HCT116 (cell line): Measurements from ENCODE around the gene PSAP. TPM values are rescaled to one million over a fixed set of nuclear protein-coding genes. Genes with fewer than 3 reads are reported as not detected.

Source experiments
- ATAC-seq: fragments of 200-7000 bp; cut with Tn5 transposase; 2 replicates; pipeline ENCODE4 v1.9.1; 2020; ENCODE audit warnings: mild to moderate bottlenecking, moderate library complexity
- BruUV-seq: library from RNA; stranded (reverse); fragments of 400-500 nt; replicated peaks from 2 replicates; lab custom pipeline; 2021; lab: Mats Ljungman, UMichigan
- CTCF ChIA-PET: fragments of 300-600 bp; sonication (Branson Sonifier 250); formaldehyde crosslinking; loops from one replicate; lab custom pipeline; 2021; ENCODE audit warnings: antibody characterized with exemption; lab: Charles Lee
- POLR2A ChIA-PET: fragments of 300-600, 350-600 bp; sonication (Branson Sonifier 250); formaldehyde crosslinking; loops from one replicate; lab custom pipeline; 2021; ENCODE audit warnings: antibody characterized with exemption; lab: Charles Lee
- RAD21 ChIA-PET, 2 experiments: fragments of 300-600 bp; sonication (Branson Sonifier 250); formaldehyde crosslinking; loops; one replicate each; lab custom pipeline; 2023; ENCODE audit warnings: low total read pairs in 2 of 2; ENCODE audit not compliant: uncharacterized antibody in 2 of 2, unreplicated experiment in 2 of 2, low non-redundant PET in 1 of 2; lab: Charles Lee
- DNase-seq: peaks from one replicate; pipeline ENCODE4 v3.0.0-alpha.2; 2010; ENCODE audit warnings: low read depth, low spot score
- H2AFZ ChIP-seq: fragments of 200-600 bp; shearing (Covaris generic), sonication (generic); 2 replicates; pipeline ENCODE4 v1.6.1; 2017; ENCODE audit warnings: low read depth, mixed run types, mixed read lengths, antibody characterized with exemption, low read length; ENCODE audit not compliant: poor library complexity, severe bottlenecking
- H3K27ac ChIP-seq: 2 replicates; pipeline ENCODE4 v1.5.1; 2012; ENCODE audit warnings: low read depth, low read length
- H3K27me3 ChIP-seq: fragments of 200-600 bp; sonication (generic); 2 replicates; pipeline ENCODE4 v1.6.1; 2016; ENCODE audit warnings: mixed run types, low read length, mixed read lengths; ENCODE audit not compliant: insufficient read depth
- H3K36me3 ChIP-seq, 2 experiments: fragments of 200-500 bp in 1 of 2; fragments of 200-600 bp in 1 of 2; sonication (Bioruptor generic) in 1 of 2; sonication (generic) in 1 of 2; 2 replicates each; pipeline versions ENCODE4 v1.5.1 to v1.6.1; 2014 to 2016; ENCODE audit warnings: low read length in 2 of 2, inconsistent platforms in 1 of 2, mixed read lengths in 1 of 2, mixed run types in 1 of 2; ENCODE audit not compliant: insufficient read depth in 2 of 2, control insufficient read depth in 1 of 2
- H3K4me1 ChIP-seq, 2 experiments: fragments of 200-600 bp in 1 of 2; sonication (generic) in 1 of 2; 2 replicates each; pipeline versions ENCODE4 v1.5.1 to v1.6.1; 2012 to 2017; ENCODE audit warnings: low read length in 2 of 2, inconsistent platforms in 1 of 2, mild to moderate bottlenecking in 1 of 2, mixed read lengths in 1 of 2, mixed run types in 1 of 2, moderate library complexity in 1 of 2; ENCODE audit not compliant: insufficient read depth in 2 of 2, control insufficient read depth in 1 of 2
- H3K4me2 ChIP-seq: fragments of 200-600 bp; sonication (generic); 2 replicates; pipeline ENCODE4 v1.6.1; 2017; ENCODE audit warnings: mixed run types, low read length, mixed read lengths
- H3K4me3 ChIP-seq, 2 experiments: fragments of 200-600 bp in 1 of 2; sonication (generic) in 1 of 2; replicated peaks in 1 of 2; 2 replicates each; pipeline ENCODE4 v1.5.1; 2011 to 2016; ENCODE audit warnings: low read length in 2 of 2, control low read depth in 1 of 2, low read depth in 1 of 2, mild to moderate bottlenecking in 1 of 2, mixed read lengths in 1 of 2, mixed run types in 1 of 2
- H3K79me2 ChIP-seq: fragments of 200-600 bp; sonication (generic); 2 replicates; pipeline ENCODE4 v1.6.1; 2017; ENCODE audit warnings: mild to moderate bottlenecking, mixed run types, low read length, moderate library complexity, mixed read lengths; ENCODE audit not compliant: insufficient read depth
- H3K9ac ChIP-seq: fragments of 200-600 bp; sonication (generic); 2 replicates; pipeline ENCODE4 v1.6.1; 2016; ENCODE audit warnings: low read length, mixed read lengths
- H3K9me2 ChIP-seq: fragments of 200-600 bp; sonication (generic), shearing (Covaris generic); 2 replicates; pipeline ENCODE4 v1.6.1; 2017; ENCODE audit warnings: mixed run types, mild to moderate bottlenecking, moderate library complexity; ENCODE audit not compliant: insufficient read depth
- H3K9me3 ChIP-seq, 2 experiments: fragments of 200-500 bp in 1 of 2; fragments of 200-600 bp in 1 of 2; sonication (Bioruptor generic) in 1 of 2; sonication (generic) in 1 of 2; 2 replicates each; pipeline ENCODE4 v1.6.1; 2014 to 2017; ENCODE audit warnings: low read length in 2 of 2, mixed read lengths in 2 of 2, inconsistent platforms in 1 of 2, low read depth in 1 of 2, mild to moderate bottlenecking in 1 of 2, mixed run types in 1 of 2, moderate library complexity in 1 of 2; ENCODE audit not compliant: control insufficient read depth in 1 of 2, insufficient read depth in 1 of 2
- H4K20me1 ChIP-seq: fragments of 200-600 bp; sonication (generic), shearing (Covaris generic); 2 replicates; pipeline ENCODE4 v1.6.1; 2017; ENCODE audit warnings: mixed run types, mild to moderate bottlenecking, moderate library complexity; ENCODE audit not compliant: insufficient read depth
- ATF3 ChIP-seq: IDR thresholded peaks from 2 replicates; pipeline ENCODE4 v1.6.1; 2012
- CBX3 ChIP-seq: IDR thresholded peaks from 2 replicates; pipeline ENCODE4 v1.6.1; 2012; ENCODE audit warnings: low read depth
- CEBPB ChIP-seq: IDR thresholded peaks from 2 replicates; pipeline ENCODE4 v1.6.1; 2012; ENCODE audit warnings: low read depth
- CTCF ChIP-seq, 3 experiments: fragments of 200-600 bp in 1 of 3; sonication (generic) in 1 of 3; IDR thresholded peaks in 2 of 3; conservative IDR thresholded peaks in 1 of 3; 2 replicates each; pipeline ENCODE4 v1.5.1; 2012 to 2017; ENCODE audit warnings: low read depth in 2 of 3, low read length in 2 of 3, antibody characterized with exemption in 1 of 3, borderline replicate concordance in 1 of 3, control low read depth in 1 of 3, mild to moderate bottlenecking in 1 of 3, mixed read lengths in 1 of 3, mixed run types in 1 of 3, moderate library complexity in 1 of 3; ENCODE audit not compliant: insufficient read depth in 1 of 3
- EGR1 ChIP-seq: IDR thresholded peaks from 2 replicates; pipeline ENCODE4 v1.6.1; 2012; ENCODE audit warnings: low read depth
- ELF1 ChIP-seq: IDR thresholded peaks from 2 replicates; pipeline ENCODE4 v1.6.1; 2012; ENCODE audit warnings: low read depth, borderline replicate concordance
- EZH2 ChIP-seq: fragments of 200-600 bp; sonication (generic); IDR thresholded peaks from 2 replicates; pipeline ENCODE4 v1.6.1; 2017; ENCODE audit warnings: antibody characterized with exemption, mixed run types
- EZH2phosphoT487 ChIP-seq: fragments of 200-600 bp; IDR thresholded peaks from 2 replicates; pipeline ENCODE4 v1.6.1; 2018; ENCODE audit warnings: antibody characterized with exemption, borderline replicate concordance
- FOSL1 ChIP-seq: IDR thresholded peaks from 2 replicates; pipeline ENCODE4 v1.6.1; 2012; ENCODE audit warnings: low read depth
- JUND ChIP-seq: IDR thresholded peaks from 2 replicates; pipeline ENCODE4 v1.6.1; 2012
- MAX ChIP-seq: IDR thresholded peaks from 2 replicates; pipeline ENCODE4 v1.6.1; 2012
- POLR2AphosphoS5 ChIP-seq: IDR thresholded peaks from 2 replicates; pipeline ENCODE4 v1.6.1; 2011; ENCODE audit warnings: mild to moderate bottlenecking, low read depth, low read length, moderate library complexity
- REST ChIP-seq: IDR thresholded peaks from 2 replicates; pipeline ENCODE4 v1.6.1; 2012; ENCODE audit warnings: low read depth
- SIN3A ChIP-seq: IDR thresholded peaks from 2 replicates; pipeline ENCODE4 v1.6.1; 2012; ENCODE audit warnings: low read depth
- SP1 ChIP-seq: IDR thresholded peaks from 2 replicates; pipeline ENCODE4 v1.6.1; 2012; ENCODE audit warnings: low read depth
- ZBTB33 ChIP-seq: IDR thresholded peaks from 2 replicates; pipeline ENCODE4 v1.6.1; 2011; ENCODE audit warnings: mild to moderate bottlenecking, low read length, moderate library complexity; ENCODE audit not compliant: insufficient replicate concordance; ENCODE audit errors: extremely low read depth
- ZFX ChIP-seq: fragments of 450-650 bp; IDR thresholded peaks from 2 replicates; pipeline ENCODE4 v1.6.1; 2017
- ZNF274 ChIP-seq: fragments of 200-500 bp; sonication (Bioruptor generic); IDR thresholded peaks from 2 replicates; pipeline ENCODE4 v1.6.1; 2014; ENCODE audit warnings: mild to moderate bottlenecking, low read depth, low read length, inconsistent platforms
- intact Hi-C: fragments of 100-400 bp; cut with micrococcal nuclease; formaldehyde crosslinking; loops from 2 replicates; pipeline ENCODE4 v1.10.0; 2022
- total RNA-seq: library from RNA; stranded (reverse); gene quantifications from one replicate; pipeline ENCODE4 v1.2.1, GENCODE V29; 2021; ENCODE audit not compliant: unreplicated experiment

Gene PSAP
- total RNA-seq, 1 experiment from 2014 or later = 444 TPM

GRCh38 chr10:71860243-71861029, 9.4 kb upstream of the PSAP start:
- ChIA-PET CTCF (interaction anchor here (0.6 to 1.8 kb wide), 6 partner anchors 10 to 188 kb away, joined by 3 to 14 read pairs (median 5); partner anchors contain the start of gene PSAP), RAD21 (interaction anchor here in 1 of 2 experiments (0.8 to 1.4 kb wide), 3 partner anchors 9 to 36 kb away, joined by 3 to 7 read pairs (median 3); partner anchors contain the start of gene PSAP), POLR2A (interaction anchor here (0.7 to 3.5 kb wide), 8 partner anchors 10 to 495 kb away, joined by 3 to 107 read pairs (median 3); partner anchors contain the start of gene PSAP)
- ATAC-seq = peak; percentile 94
- peak; percentile 94 for DNase-seq
- TSS peak; percentile 99 for BruUV-seq
- Histone ChIP-seq H3K79me2 (no peaks in the 10 kb centered on the region), H3K27ac (peak overlapping the region; percentile 73), H4K20me1 (no peaks in the 10 kb centered on the region), H2AFZ (peak overlapping the region; percentile 50), H3K27me3 (no peaks in the 10 kb centered on the region), H3K4me3 (peak overlapping the region; percentile 16 to 37), H3K9me2 (no peaks in the 10 kb centered on the region), H3K4me1 (peaks cover 41 to 59% of the 10 kb centered on the region in 2 experiments), H3K9ac (peak overlapping the region; percentile 63), H3K36me3 (no peaks in the 10 kb centered on the region), H3K4me2 (peak overlapping the region; percentile 81), H3K9me3 (no peaks in the 10 kb centered on the region)
- intact Hi-C loops = loop anchor here (10.0 kb wide), 1 partner anchor 464 kb away; no protein-coding TSS in a partner anchor
- TF ChIP-seq FOSL1 (peak; percentile 92), CTCF (IDR thresholded peaks at IDR 0.05 in 2 of 3, conservative IDR thresholded peaks at IDR 0.05 in 1 of 3; ENCODE audit: borderline replicate concordance in 1 of 3, insufficient read depth in 1 of 3, low read depth in 2 of 3, low read length in 2 of 3) (no peak), ZFX (peak; percentile 43), POLR2AphosphoS5 (peak; percentile 65), ZNF274 (no peak), SP1 (peak; percentile 89), CBX3 (no peak; the same call in 1 of the 2 replicates), ELF1 (no peak), ZBTB33 (peak; percentile 16), SIN3A (peak; percentile 61; the same call in 1 of the 2 replicates), ATF3 (no peak; the same call in 1 of the 2 replicates), JUND (peak; percentile 89), MAX (peak; percentile 67; the same call in 1 of the 2 replicates), REST (no peak), EZH2 (no peak), CEBPB (no peak; the same call in none of the 2 replicates), EZH2phosphoT487 (no peak), EGR1 (no peak)
